Left lung (tissue), 10 donors: ENCODE data around the gene MBIP. TPM values are rescaled to one million over a fixed set of nuclear protein-coding genes. Genes with fewer than 3 reads are reported as not detected.

Experiments
- ATAC-seq: fragments of 200-7000 bp; cut with Tn5 transposase; one replicate; pipeline ENCODE4 v1.9.1; 2020; ENCODE audit warnings: moderate library complexity
- DNase-seq, 4 donors: peaks; one replicate each; pipeline ENCODE4 v3.0.0-alpha.2; 2013 to 2020
- H3K27ac ChIP-seq, 2 donors: fragments of 200-600 bp; sonication (generic) in 1 of 2; one replicate each; pipeline versions ENCODE4 v1.5.0 to v1.8.0; 2020 to 2021
- H3K27me3 ChIP-seq, 2 donors: fragments of 200-600 bp; sonication (generic) in 1 of 2; one replicate each; pipeline versions ENCODE4 v1.5.0 to v1.8.0; 2020 to 2021
- H3K36me3 ChIP-seq, 2 donors: fragments of 200-600 bp; sonication (generic) in 1 of 2; one replicate each; pipeline versions ENCODE4 v1.5.0 to v1.8.0; 2020 to 2021
- H3K4me1 ChIP-seq, 2 donors: fragments of 200-600 bp; one replicate each; pipeline ENCODE4 v1.8.0; 2021
- H3K4me3 ChIP-seq, 2 donors: fragments of 200-600 bp; sonication (generic) in 1 of 2; one replicate each; pipeline versions ENCODE4 v1.5.0 to v1.8.0; 2020 to 2021; ENCODE audit warnings: mild to moderate bottlenecking in 1 of 2
- H3K9me3 ChIP-seq, 2 donors: fragments of 200-600 bp; sonication (generic) in 1 of 2; one replicate each; pipeline versions ENCODE4 v1.5.0 to v1.8.0; 2020 to 2021
- intact Hi-C, 2 donors: fragments of 100-400 bp; cut with DNase I; formaldehyde crosslinking; loops; one replicate each; pipeline versions ENCODE4 v1.11.2 to v1.14.2; 2022
- polyA plus RNA-seq, 6 donors: library from polyadenylated mRNA; unstranded; fragments of 120-200 nt; gene quantifications; one replicate each; pipeline ENCODE4 v1.2.1, GENCODE V29; 2013; ENCODE audit not compliant: insufficient read length in 6 of 6
- total RNA-seq, 2 donors: library from RNA; stranded (reverse); fragmentation: NEBNext Ultra II Directional; extraction: Animal tissue kit (Norgen Biotek cat#: 25700); gene quantifications; one replicate each; pipeline ENCODE4 v1.2.1, GENCODE V29; 2021
- TF ChIP-seq, protein P1 (sequence below), 2 donors: fragments of 200-600 bp; sonication (generic) in 1 of 2; IDR thresholded peaks; one replicate each; pipeline versions ENCODE4 v1.5.0 to v1.8.0; 2021; ENCODE audit warnings: antibody characterized with exemption in 2 of 2
- donor health status: DM: no; HTN: yes; CAD: no.
- donor health status: DM: no; HTN: no; CAD: no.

Gene MBIP
- total and polyA plus RNA-seq, 8 donors: 85.1 to 188 (median 151) TPM

DNA sequence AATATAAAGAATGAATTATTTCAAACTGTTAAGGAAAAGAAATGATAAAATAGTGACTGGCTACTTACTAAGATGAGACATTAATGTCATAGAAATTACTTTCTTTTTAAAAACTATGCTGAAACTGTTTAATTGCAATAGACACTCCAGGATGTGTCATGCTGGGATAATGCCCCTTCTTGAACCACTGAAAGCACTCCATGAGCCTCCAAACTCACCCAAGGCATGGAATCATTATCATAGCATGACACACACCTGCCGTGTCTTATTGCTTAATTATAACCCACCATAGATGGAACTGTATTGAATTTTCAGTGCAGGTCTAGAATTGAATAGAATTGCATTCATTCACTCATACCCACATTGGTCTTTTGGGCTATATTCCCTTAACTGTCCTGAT, 4.3 kb downstream of the MBIP start:
- Histone ChIP-seq H3K4me1 (peaks cover 0 to 28% of the 10 kb centered on the region in 2 donors), H3K27me3 (no peaks in the 10 kb centered on the region), H3K9me3 (no peaks in the 10 kb centered on the region), H3K4me3 (peak overlapping the region in 1 of 2 donors; percentile 11), H3K36me3 (peaks cover 0 to 21% of the 10 kb centered on the region in 2 donors), H3K27ac (peak overlapping the region; percentile 72 to 93)
- TF ChIP-seq, protein P1, sequence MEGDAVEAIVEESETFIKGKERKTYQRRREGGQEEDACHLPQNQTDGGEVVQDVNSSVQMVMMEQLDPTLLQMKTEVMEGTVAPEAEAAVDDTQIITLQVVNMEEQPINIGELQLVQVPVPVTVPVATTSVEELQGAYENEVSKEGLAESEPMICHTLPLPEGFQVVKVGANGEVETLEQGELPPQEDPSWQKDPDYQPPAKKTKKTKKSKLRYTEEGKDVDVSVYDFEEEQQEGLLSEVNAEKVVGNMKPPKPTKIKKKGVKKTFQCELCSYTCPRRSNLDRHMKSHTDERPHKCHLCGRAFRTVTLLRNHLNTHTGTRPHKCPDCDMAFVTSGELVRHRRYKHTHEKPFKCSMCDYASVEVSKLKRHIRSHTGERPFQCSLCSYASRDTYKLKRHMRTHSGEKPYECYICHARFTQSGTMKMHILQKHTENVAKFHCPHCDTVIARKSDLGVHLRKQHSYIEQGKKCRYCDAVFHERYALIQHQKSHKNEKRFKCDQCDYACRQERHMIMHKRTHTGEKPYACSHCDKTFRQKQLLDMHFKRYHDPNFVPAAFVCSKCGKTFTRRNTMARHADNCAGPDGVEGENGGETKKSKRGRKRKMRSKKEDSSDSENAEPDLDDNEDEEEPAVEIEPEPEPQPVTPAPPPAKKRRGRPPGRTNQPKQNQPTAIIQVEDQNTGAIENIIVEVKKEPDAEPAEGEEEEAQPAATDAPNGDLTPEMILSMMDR (IDR thresholded peaks at IDR 0.05): no peak
- ATAC-seq: peak; percentile 6
- no peak for DNase-seq
- intact Hi-C loops: no loop called here

DNA sequence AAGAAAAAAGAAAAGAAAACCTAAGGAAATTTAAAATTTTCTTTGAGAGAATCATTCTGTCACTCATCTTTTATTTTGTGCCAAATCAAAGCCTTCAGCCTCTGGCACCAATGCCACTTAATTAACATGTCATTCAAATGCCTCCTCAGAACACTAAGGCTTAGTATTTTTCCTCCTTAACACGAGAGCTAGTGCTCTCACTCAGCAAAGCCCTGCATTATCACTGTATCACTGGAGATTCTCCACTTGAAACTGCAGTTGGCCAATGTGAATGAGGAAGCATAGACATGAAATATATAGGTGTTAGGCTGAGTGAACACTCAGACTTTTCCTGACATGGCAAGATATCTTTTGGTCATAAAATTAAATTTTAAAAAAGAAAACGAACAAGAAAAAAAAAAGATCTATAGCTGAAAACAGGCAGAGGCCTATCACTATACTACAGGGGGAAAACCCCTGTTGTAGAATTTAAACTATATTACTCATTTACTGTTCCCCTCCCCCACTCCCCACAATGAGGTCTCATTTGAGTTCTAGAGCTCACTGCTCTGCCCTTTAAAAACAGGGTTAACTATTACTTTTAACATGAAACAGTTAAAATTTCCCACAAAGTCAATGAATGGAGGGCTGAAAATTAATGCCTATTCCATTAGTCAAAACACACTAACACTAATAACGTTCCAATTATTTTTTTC, 5.1 kb downstream of the MBIP start:
- intact Hi-C loops: no loop called here
- Histone ChIP-seq H3K4me1 (peaks cover 0 to 28% of the 10 kb centered on the region in 2 donors), H3K27me3 (no peaks in the 10 kb centered on the region), H3K27ac (peak overlapping the region in 1 of 2 donors; percentile 93), H3K36me3 (peaks cover 0 to 29% of the 10 kb centered on the region in 2 donors), H3K4me3 (no peak overlapping the region), H3K9me3 (no peaks in the 10 kb centered on the region)
- TF ChIP-seq, protein P1 (IDR thresholded peaks at IDR 0.05): no peak
- DNase-seq (no peak), ATAC-seq (peak; percentile 37)

DNA sequence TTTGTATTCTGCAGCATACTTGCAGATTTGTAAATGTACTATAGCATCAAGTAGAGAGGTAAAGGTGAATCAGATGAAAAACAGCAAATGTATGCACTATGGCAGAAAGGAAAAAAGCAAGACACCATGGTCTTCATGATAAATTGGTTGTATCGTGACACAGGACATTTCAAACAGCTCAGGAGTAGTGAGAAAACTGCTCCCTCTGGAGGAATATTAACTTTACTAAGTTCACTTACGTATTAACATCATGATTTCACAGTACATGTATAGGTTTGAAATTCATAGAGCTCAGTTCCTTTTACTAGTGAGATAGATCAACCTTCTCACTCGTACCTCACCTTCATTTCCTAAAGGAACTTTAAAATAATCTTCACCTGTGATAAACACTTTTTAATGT, 6.5 kb downstream of the MBIP start:
- Histone ChIP-seq H3K27ac (peak overlapping the region in 1 of 2 donors; percentile 93), H3K4me3 (no peak overlapping the region), H3K4me1 (peaks cover 0 to 21% of the 10 kb centered on the region in 2 donors), H3K27me3 (no peaks in the 10 kb centered on the region), H3K36me3 (peaks cover 0 to 43% of the 10 kb centered on the region in 2 donors), H3K9me3 (no peaks in the 10 kb centered on the region)
- TF ChIP-seq, protein P1 (IDR thresholded peaks at IDR 0.05): no peak
- intact Hi-C loops: no loop called here
- DNase-seq (no peak), ATAC-seq (peak; percentile 25)

DNA sequence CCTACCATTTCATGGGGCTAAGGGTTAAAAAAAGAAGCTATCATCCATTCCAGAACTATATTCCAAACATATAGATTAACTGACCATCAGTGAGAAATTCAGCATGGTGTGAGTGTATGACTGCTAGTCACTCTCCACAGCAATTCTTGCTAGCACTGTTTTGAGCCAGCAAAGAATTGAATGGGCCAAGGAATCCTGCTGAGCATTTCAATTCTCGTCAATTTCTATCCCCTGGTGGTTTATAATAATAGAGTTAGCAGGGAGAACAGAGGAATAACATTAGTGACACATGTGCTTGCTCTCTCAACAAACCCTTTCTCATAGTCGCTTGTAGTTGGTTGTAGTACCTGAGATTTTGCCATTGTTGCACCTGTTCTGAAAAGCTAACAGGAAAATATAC, 7.2 kb downstream of the MBIP start:
- no peak for ATAC-seq
- Histone ChIP-seq H3K36me3 (peaks cover 0 to 50% of the 10 kb centered on the region in 2 donors), H3K27ac (peak overlapping the region in 1 of 2 donors; percentile 93), H3K27me3 (no peaks in the 10 kb centered on the region), H3K9me3 (no peaks in the 10 kb centered on the region), H3K4me1 (peaks cover 0 to 14% of the 10 kb centered on the region in 2 donors), H3K4me3 (no peak overlapping the region)
- no peak for DNase-seq
- TF ChIP-seq, protein P1 (IDR thresholded peaks at IDR 0.05): no peak
- intact Hi-C loops: no loop called here

DNA sequence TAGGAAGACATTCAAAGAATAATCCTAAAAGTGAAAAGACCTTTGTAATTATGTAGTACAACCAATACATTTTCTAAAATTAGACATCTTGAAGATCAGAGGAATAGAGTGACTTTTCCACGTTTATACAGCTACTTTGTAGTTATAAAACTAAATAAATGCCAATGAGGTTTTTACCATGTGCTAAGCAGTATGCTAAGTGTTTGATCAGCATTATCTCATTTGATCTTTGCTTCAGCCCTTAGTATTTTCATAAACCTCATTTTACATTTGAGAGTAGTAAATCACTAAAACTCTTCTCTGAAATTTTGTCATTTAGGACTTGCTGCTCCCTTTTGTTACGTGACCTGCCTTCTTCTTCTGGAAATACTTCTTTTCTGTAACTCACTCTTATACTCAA, 13.6 kb downstream of the MBIP start:
- Histone ChIP-seq H3K27ac (no peak overlapping the region), H3K27me3 (no peaks in the 10 kb centered on the region), H3K4me1 (no peaks in the 10 kb centered on the region), H3K4me3 (no peak overlapping the region), H3K9me3 (no peaks in the 10 kb centered on the region), H3K36me3 (peaks cover 0 to 85% of the 10 kb centered on the region in 2 donors)
- ATAC-seq (no peak), DNase-seq (no peak)
- intact Hi-C loops: no loop called here
- TF ChIP-seq, protein P1 (IDR thresholded peaks at IDR 0.05): no peak
